ENCODE measurements around the gene SMARCA2. TPM values are rescaled to one million over a fixed set of nuclear protein-coding genes. Genes with fewer than 3 reads are reported as not detected.

The SMARCA2 gene
- total RNA-seq, 1 donor from 2014 or later = 91.4 TPM

DNA sequence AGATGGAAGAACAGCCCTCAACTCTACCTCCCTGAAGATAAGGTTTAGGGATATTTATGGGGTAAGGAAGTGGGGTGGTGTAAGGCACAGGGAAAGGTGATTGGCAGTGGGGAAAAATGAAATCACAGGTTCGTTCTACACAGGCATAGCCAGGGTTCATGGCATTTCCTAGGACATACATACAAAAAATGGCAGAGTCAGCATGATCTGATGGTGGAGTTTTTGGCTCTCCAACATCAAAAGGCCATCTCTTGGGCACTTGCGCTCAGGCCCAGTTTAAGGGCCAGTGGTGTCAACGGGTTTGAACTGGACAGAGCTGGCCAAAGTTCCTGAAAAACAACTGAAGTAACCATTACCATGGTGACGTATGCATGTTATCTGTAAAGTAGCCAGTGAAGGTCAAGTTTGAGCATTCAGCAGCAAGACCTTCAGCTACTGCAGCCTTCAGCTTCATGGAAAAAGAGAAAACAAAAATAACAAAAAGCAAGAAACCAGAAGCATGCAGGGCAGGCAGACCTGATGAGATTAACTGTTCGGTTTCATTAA is 92.8 kb downstream of the SMARCA2 start:
- no peak overlapping the region for H3K27ac Mint-ChIP-seq
- H3K4me3 Mint-ChIP-seq = no peak overlapping the region
- intact Hi-C loops (cut with micrococcal nuclease) = no loop called here
- DNase-seq = no peak
- no peaks in the 10 kb centered on the region for H3K27me3 Mint-ChIP-seq
- H3K36me3 Mint-ChIP-seq (ENCODE audit: low read depth) = peaks cover 57% of the 10 kb centered on the region
- H3K9me3 Mint-ChIP-seq = no peaks in the 10 kb centered on the region
- peaks cover 6% of the 10 kb centered on the region for H3K4me1 Mint-ChIP-seq

DNA sequence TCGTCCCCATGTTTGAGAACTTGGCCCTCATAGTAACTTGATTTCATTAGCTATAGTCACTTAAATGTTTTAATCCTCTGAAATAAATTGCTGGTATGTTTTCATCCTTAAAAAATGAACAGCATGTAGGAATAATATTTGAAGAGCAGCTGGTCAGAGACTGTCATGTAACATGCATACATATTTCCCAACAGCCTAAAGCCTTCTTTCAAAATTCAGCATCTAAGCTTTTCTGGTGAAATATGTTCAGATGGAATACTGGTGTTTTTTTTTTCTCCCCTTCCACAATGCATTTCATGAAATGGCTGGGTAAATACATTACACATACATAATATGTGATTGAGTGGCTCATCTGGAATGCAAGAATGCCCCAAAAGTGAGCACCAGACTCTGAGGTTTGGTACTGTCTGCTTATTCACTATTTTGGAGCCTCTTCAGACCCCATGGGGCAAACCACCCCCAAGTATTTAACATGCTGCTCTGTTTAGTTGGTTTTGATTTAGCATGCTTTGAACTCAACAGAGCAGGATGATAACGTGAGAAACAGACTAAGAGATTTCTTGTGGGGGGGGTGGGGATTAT is 94.0 kb downstream of the SMARCA2 start:
- Mint-ChIP-seq H3K4me3 (no peak overlapping the region), H3K36me3 (ENCODE audit: low read depth) (peaks cover 52% of the 10 kb centered on the region), H3K4me1 (peaks cover 6% of the 10 kb centered on the region), H3K9me3 (no peaks in the 10 kb centered on the region), H3K27me3 (no peaks in the 10 kb centered on the region), H3K27ac (no peak overlapping the region)
- no peak for DNase-seq
- intact Hi-C loops (cut with micrococcal nuclease) = no loop called here

DNA sequence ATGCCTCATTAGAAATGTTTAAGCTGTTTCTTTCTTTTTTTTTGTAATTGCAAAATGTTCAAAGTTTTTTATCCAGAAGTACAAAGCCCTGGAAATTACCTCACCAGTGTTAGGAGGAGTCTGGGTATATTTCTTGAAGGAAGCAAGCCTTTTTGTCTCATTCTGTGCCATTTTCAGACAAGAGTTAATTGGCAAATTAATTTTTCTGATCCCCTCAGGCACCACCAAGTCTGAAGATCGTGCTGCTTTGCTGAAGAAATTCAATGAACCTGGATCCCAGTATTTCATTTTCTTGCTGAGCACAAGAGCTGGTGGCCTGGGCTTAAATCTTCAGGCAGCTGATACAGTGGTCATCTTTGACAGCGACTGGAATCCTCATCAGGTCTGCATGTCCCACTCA is 94.9 kb downstream of the SMARCA2 start:
- Mint-ChIP-seq H3K4me1 (peaks cover 6% of the 10 kb centered on the region), H3K27me3 (no peaks in the 10 kb centered on the region), H3K27ac (no peak overlapping the region), H3K4me3 (no peak overlapping the region), H3K36me3 (ENCODE audit: low read depth) (peaks cover 52% of the 10 kb centered on the region), H3K9me3 (no peaks in the 10 kb centered on the region)
- no peak for DNase-seq
- intact Hi-C loops (cut with micrococcal nuclease) = no loop called here

DNA sequence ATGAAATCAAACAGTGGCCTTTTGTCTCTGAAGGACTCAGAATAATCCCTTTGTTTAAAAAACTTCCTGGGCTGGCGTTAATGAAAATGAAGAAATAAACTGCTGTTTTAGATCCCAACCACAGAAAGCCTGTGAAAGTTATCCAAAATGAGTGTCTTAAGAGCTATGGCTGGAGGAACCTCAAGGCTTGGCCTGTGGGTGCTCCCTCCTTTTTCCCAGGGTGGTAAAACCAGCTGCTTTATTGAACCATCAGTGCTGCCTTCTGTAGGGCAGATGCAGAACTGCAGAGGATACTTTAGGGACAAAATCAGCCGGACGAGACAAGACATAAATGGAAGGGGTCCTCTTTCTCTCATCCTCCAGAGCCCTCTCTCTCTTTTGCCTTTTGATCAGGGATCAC is 100.9 kb downstream of the SMARCA2 start:
- intact Hi-C loops (cut with micrococcal nuclease) = no loop called here
- H3K36me3 Mint-ChIP-seq (ENCODE audit: low read depth) = peaks cover 49% of the 10 kb centered on the region
- no peak overlapping the region for H3K27ac Mint-ChIP-seq
- no peaks in the 10 kb centered on the region for H3K4me1 Mint-ChIP-seq
- H3K27me3 Mint-ChIP-seq = no peaks in the 10 kb centered on the region
- H3K4me3 Mint-ChIP-seq = no peak overlapping the region
- no peaks in the 10 kb centered on the region for H3K9me3 Mint-ChIP-seq
- no peak for DNase-seq

DNA sequence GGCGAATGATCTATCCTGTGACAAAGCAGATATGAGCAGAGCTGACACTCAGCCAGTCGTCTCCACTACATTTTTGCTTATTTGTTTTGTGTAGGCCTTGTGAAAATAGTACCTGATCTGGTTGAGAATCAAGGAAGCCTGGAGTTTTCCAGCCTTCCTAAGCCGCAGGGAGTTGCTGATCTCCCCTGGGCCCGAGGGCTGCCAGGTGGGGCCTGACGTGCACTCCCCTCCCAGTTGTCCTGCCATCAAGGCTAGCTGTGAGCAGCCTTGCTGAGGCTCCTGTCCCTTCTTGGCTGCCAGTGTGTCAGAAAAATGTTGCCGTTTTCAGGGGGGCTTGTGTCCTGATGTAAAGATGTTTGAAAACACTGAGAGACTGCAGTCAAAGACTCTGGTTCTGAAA is 102.4 kb downstream of the SMARCA2 start:
- Mint-ChIP-seq H3K36me3 (ENCODE audit: low read depth) (peaks cover 45% of the 10 kb centered on the region), H3K27me3 (no peaks in the 10 kb centered on the region), H3K27ac (no peak overlapping the region), H3K4me3 (no peak overlapping the region), H3K9me3 (no peaks in the 10 kb centered on the region), H3K4me1 (no peaks in the 10 kb centered on the region)
- no peak for DNase-seq
- intact Hi-C loops (cut with micrococcal nuclease) = no loop called here

DNA sequence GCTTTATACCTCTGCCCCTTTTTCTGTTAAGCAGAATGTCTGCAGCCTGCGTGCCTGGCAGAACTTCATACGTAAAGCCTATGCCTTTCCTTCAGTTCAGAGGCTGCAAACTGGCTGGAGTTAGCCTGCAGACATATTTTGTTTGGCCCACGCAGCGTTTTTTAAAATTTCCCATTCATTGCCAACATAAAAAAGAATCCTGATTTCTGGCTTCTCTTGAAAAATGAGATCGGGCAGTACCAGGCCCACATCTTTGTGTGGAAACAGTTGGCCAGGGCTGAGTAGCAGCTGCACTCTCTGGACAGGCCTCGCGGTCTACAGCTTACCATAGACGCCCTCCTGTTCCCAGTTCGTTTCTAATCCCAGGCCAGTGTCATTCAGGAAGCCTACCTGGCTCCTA is 104.4 kb downstream of the SMARCA2 start:
- no peak overlapping the region for H3K4me3 Mint-ChIP-seq
- peaks cover 2% of the 10 kb centered on the region for H3K4me1 Mint-ChIP-seq
- no peak for DNase-seq
- intact Hi-C loops (cut with micrococcal nuclease) = no loop called here
- H3K27me3 Mint-ChIP-seq = no peaks in the 10 kb centered on the region
- peaks cover 62% of the 10 kb centered on the region for H3K36me3 Mint-ChIP-seq (ENCODE audit: low read depth)
- no peak overlapping the region for H3K27ac Mint-ChIP-seq
- no peaks in the 10 kb centered on the region for H3K9me3 Mint-ChIP-seq

DNA sequence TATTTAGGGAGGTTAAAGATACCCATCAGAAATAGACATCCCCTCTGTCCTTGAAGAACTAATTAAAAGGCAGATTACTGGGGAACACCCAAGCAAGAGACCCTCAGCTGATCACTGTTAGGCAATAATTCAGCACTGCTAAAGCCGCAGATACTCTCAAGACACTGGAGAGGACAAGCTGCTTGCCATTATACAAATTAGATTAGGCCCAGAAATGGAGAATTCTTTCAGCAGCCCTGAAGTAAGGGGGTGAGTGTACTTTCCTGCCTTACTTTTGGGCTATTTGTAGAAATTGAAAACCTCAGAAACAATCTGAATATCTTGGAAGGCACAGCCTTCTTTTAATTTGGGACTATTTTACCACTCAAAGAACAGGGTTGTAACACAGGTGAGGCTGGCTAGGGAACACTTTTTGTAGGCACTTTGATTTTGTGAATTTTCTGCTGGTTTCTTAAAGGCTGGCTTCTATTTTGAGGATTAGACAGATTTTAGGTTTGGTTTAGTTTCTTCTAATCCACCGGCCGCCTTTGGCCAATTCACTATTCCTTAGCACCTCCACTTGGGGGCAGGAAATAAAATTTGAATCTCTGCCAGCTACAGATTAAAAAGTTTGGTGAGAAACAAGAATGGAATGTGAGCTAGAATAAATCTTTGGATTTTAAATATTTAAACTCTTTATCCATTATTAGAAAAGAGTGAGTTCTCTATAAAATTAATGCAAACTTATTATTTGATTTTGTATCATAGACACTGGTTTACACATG is 106.0 kb downstream of the SMARCA2 start:
- Mint-ChIP-seq H3K9me3 (no peaks in the 10 kb centered on the region), H3K27ac (no peak overlapping the region), H3K27me3 (no peaks in the 10 kb centered on the region), H3K4me1 (peaks cover 14% of the 10 kb centered on the region), H3K36me3 (ENCODE audit: low read depth) (peaks cover 61% of the 10 kb centered on the region), H3K4me3 (no peak overlapping the region)
- intact Hi-C loops (cut with micrococcal nuclease) = loop anchor here (10.0 kb wide), 1 partner anchor 724 kb away; the partner anchor contains the start of gene PUM3
- no peak for DNase-seq

DNA sequence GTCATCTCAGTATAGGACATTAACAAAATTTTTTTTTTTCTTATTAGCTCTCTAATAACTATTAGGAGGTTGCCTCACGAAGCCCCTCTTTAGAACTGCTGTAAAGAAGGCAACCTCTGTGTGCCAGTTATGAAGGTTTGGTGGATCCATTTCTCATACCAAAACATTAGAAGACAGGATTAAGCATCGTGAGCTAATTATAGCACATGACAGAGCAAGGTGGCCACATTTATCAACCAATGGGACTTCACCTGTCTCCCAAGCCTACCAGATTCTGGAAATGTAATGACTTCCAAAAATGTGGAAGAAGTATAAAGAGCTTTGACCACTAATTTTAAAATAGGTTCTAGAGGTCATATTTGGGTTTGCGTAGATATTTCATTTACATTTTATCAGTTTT is 107.2 kb downstream of the SMARCA2 start:
- intact Hi-C loops (cut with micrococcal nuclease) = loop anchor here (10.0 kb wide), 1 partner anchor 723 kb away; the partner anchor contains the start of gene PUM3
- Mint-ChIP-seq H3K36me3 (ENCODE audit: low read depth) (peaks cover 65% of the 10 kb centered on the region), H3K4me1 (peaks cover 18% of the 10 kb centered on the region), H3K27me3 (no peaks in the 10 kb centered on the region), H3K9me3 (no peaks in the 10 kb centered on the region), H3K4me3 (no peak overlapping the region), H3K27ac (no peak overlapping the region)
- DNase-seq = no peak

DNA sequence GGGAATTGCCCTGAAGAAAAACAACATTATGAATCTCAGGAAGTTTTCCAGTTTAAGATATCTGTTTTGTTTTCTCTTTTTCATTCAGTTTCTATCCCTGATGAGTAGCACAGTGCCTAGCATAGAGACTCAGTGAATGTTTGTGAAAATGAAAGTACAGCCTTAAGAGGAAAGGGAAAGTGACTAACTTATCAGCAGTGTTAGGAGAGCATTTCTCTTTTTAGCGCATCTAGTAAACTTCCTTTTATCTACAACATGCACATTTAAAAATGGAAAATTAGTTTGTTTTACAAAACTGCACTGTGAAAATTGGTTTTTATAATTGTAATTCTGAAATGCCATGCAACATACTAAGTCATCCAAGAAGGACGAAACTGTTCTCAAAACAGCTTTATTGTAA is 110.8 kb downstream of the SMARCA2 start:
- H3K36me3 Mint-ChIP-seq (ENCODE audit: low read depth) = peaks cover 56% of the 10 kb centered on the region
- H3K27ac Mint-ChIP-seq = peak overlapping the region; percentile 70
- peaks cover 18% of the 10 kb centered on the region for H3K4me1 Mint-ChIP-seq
- intact Hi-C loops (cut with micrococcal nuclease) = loop anchor here (10.0 kb wide), 1 partner anchor 719 kb away; the partner anchor contains the start of gene PUM3
- no peaks in the 10 kb centered on the region for H3K27me3 Mint-ChIP-seq
- DNase-seq = no peak
- H3K4me3 Mint-ChIP-seq = peak overlapping the region; percentile 51
- no peaks in the 10 kb centered on the region for H3K9me3 Mint-ChIP-seq

DNA sequence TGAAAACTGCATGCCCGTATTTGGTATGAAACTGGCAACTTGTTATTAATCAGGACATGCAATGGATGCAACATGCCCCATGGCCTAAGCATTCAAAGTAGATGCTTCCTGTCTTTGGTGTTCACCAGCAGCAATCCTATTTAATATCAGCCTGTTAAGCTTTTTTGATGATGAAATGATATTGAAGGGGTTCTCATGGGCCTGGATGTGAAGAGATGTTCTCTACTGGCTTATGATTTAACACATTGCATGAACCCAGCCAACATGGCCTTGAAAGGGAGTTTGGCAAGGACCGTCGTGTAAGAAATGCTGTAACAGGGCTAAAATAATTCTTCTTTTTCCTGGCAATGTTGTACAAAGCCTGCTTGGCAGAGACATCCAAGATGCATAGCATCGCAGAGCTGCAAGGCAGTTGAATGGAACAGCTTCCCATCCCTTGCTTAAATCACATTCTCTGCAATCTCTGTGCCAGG is 111.2 kb downstream of the SMARCA2 start:
- no peaks in the 10 kb centered on the region for H3K27me3 Mint-ChIP-seq
- DNase-seq = no peak
- intact Hi-C loops (cut with micrococcal nuclease) = loop anchor here (10.0 kb wide), 1 partner anchor 718 kb away; the partner anchor contains the start of gene PUM3
- H3K4me3 Mint-ChIP-seq = peak overlapping the region; percentile 51
- peaks cover 57% of the 10 kb centered on the region for H3K36me3 Mint-ChIP-seq (ENCODE audit: low read depth)
- H3K9me3 Mint-ChIP-seq = no peaks in the 10 kb centered on the region
- H3K4me1 Mint-ChIP-seq = peaks cover 22% of the 10 kb centered on the region
- H3K27ac Mint-ChIP-seq = peak overlapping the region; percentile 70

DNA sequence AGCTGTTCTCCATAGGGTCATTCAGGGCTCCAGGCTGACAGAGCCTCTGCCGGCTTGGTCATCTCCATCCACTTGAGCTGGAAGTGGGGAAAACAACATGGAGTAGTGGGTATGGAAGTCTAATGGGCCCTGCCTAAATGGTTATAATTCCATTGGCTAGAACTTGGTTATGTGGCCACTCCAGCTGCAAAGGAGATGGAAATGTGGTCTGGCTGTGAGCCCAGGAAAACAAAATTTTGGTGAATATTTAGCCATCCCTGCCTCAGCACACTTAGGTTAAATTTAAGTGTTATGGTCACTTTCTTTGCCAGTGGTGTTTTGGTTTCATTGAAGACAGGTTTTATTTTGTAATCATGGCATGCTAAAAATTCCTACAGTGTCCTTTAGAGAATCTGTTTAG is 112.3 kb downstream of the SMARCA2 start:
- Mint-ChIP-seq H3K4me3 (no peak overlapping the region), H3K36me3 (ENCODE audit: low read depth) (peaks cover 53% of the 10 kb centered on the region), H3K9me3 (no peaks in the 10 kb centered on the region), H3K27ac (no peak overlapping the region), H3K4me1 (peaks cover 22% of the 10 kb centered on the region), H3K27me3 (no peaks in the 10 kb centered on the region)
- DNase-seq = no peak
- intact Hi-C loops (cut with micrococcal nuclease) = loop anchor here (10.0 kb wide), 1 partner anchor 717 kb away; the partner anchor contains the start of gene PUM3

DNA sequence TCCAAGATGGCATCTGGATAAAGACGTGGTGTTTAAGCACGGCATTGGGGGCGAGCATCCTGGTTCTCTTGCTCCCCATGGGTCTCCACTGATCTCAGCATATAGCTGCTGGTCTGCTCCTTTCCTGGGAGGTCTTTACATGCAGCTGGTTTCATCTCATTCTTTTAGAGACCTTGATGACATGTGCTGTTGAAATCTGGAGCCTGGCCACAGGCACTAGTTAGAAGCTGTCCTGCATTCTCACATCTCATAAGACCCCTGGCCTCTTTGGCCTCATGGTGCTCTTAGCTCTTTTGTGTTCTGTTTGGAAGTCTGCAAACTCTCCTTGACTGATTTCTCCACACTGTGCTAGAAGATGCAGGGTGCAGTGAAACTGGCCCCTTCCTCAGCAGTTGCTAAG is 113.0 kb downstream of the SMARCA2 start:
- no peak for DNase-seq
- no peak overlapping the region for H3K27ac Mint-ChIP-seq
- H3K36me3 Mint-ChIP-seq (ENCODE audit: low read depth) = peaks cover 47% of the 10 kb centered on the region
- H3K27me3 Mint-ChIP-seq = no peaks in the 10 kb centered on the region
- H3K4me1 Mint-ChIP-seq = peaks cover 22% of the 10 kb centered on the region
- H3K9me3 Mint-ChIP-seq = no peaks in the 10 kb centered on the region
- intact Hi-C loops (cut with micrococcal nuclease) = loop anchor here (10.0 kb wide), 1 partner anchor 717 kb away; the partner anchor contains the start of gene PUM3
- H3K4me3 Mint-ChIP-seq = no peak overlapping the region

DNA sequence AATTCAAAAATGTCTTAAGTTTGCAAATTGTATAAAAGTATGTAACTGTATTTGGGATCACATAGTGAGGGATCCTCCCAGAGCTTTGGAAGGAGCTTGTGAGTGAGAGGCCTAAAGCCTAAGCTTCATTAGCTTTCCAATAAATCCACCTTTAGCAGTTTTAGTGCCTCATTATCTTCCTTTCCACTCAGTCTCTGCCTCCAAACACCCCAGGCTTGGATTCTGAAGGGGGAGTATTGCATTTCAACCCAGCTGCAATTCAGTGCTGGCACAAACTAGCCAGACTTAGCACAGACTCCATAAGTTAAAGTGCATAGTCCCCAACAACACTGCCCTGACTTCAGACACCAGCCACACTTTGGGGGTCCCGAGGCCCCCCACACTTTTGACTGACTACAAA is 113.5 kb downstream of the SMARCA2 start:
- Mint-ChIP-seq H3K9me3 (no peaks in the 10 kb centered on the region), H3K4me1 (peaks cover 22% of the 10 kb centered on the region), H3K27ac (no peak overlapping the region), H3K36me3 (ENCODE audit: low read depth) (peaks cover 43% of the 10 kb centered on the region), H3K4me3 (no peak overlapping the region), H3K27me3 (no peaks in the 10 kb centered on the region)
- intact Hi-C loops (cut with micrococcal nuclease) = loop anchor here (10.0 kb wide), 1 partner anchor 716 kb away; the partner anchor contains the start of gene PUM3
- no peak for DNase-seq

DNA sequence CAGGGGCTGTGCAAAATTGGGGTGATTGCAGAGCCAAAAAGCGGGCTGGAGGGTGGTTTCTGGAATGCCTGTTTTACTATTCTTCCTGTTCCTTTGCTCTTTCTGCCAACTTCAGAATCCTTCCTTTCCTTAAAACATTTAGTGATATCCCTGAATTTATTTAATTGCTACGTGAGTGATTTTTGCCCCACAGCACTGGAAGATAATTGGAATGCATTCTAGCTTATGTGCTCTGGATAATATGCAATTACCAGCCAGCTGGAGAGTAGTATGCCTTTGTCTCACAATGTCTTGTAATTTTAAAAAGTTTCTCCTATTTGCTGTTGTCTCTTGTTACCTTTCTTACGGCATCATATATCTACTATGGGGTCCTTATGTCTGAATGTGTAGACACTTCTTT is 115.8 kb downstream of the SMARCA2 start:
- intact Hi-C loops (cut with micrococcal nuclease) = loop anchor here (5.0 kb wide), 1 partner anchor 221 kb away; no protein-coding TSS in a partner anchor
- DNase-seq = no peak
- Mint-ChIP-seq H3K4me1 (peaks cover 9% of the 10 kb centered on the region), H3K27ac (no peak overlapping the region), H3K9me3 (no peaks in the 10 kb centered on the region), H3K4me3 (no peak overlapping the region), H3K36me3 (ENCODE audit: low read depth) (peaks cover 34% of the 10 kb centered on the region), H3K27me3 (no peaks in the 10 kb centered on the region)

Measured in activated CD4-positive, alpha-beta T cell treated with anti-CD3 and anti-CD28 coated beads, Interleukin-2, amount 10 ng/mL, durations not matched to agents 24 days and 14 days (primary cell).